Measurements from ENCODE around the gene PHETA1. TPM values are rescaled to one million over a fixed set of nuclear protein-coding genes. Genes with fewer than 3 reads are reported as not detected.
A peak's percentile ranks its signal among the peaks of the same experiment; 100 is the strongest.
"Not testable (repeated sequence)": the region's sequence is repeated elsewhere in the genome, so short reads cannot be mapped to it uniquely, and the experiment has no call there.

PHETA1 gene
- total RNA-seq, 3 donors from 2014 or later: 6.6 to 10.9 (median 10.2) TPM

- no peak for DNase-seq (ENCODE audit: low spot score in 2 of 2)
- peak overlapping the region in 1 of 2 donors; percentile 8 for H3K27ac ChIP-seq
Observed at GRCh38 chr12:111398530-111398929, 29.6 kb upstream of the PHETA1 start.

GRCh38 chr12:111396726-111397445 is 28.0 kb upstream of the PHETA1 start:
- H3K27ac ChIP-seq: peak overlapping the region; percentile 45
- no peaks in the 10 kb centered on the region for H3K36me3 ChIP-seq
- no peaks in the 10 kb centered on the region for H3K27me3 ChIP-seq
- no peaks in the 10 kb centered on the region for H3K9me3 ChIP-seq
- peak overlapping the region; percentile 15 to 62 (median 24) for H3K4me3 ChIP-seq
- intact Hi-C loops (cut with DNase I; ENCODE audit: low total_unique reads): loop anchor here (5.0 to 10.0 kb wide), 2 partner anchors 45 to 278 kb away; no protein-coding TSS in a partner anchor
- peaks cover 0 to 3% of the 10 kb centered on the region in 2 donors for H3K4me1 ChIP-seq
- DNase-seq (ENCODE audit: low spot score in 2 of 2): peak; percentile 64 to 84
- TF ChIP-seq POLR2AphosphoS5 (IDR thresholded peaks at IDR 0.05) (peak; percentile 63 to 77 (median 75)), CTCF (IDR thresholded peaks at IDR 0.05) (peak; percentile 90 to 99 (median 99)), POLR2A (IDR thresholded peaks at IDR 0.05) (no peak)

More at GRCh38 chr12:111398530-111398929, 29.6 kb upstream of the PHETA1 start:
- no peak for TF ChIP-seq POLR2AphosphoS5 (IDR thresholded peaks at IDR 0.05)
- no peaks in the 10 kb centered on the region for H3K9me3 ChIP-seq
- intact Hi-C loops (cut with DNase I; ENCODE audit: low total_unique reads): loop anchor here (5.0 to 10.0 kb wide), 2 partner anchors 44 to 276 kb away; no protein-coding TSS in a partner anchor
- no peak overlapping the region for H3K4me3 ChIP-seq
- H3K27me3 ChIP-seq: no peaks in the 10 kb centered on the region
- no peaks in the 10 kb centered on the region for H3K36me3 ChIP-seq
- peaks cover 0 to 3% of the 10 kb centered on the region in 2 donors for H3K4me1 ChIP-seq

- intact Hi-C loops (cut with DNase I; ENCODE audit: low total_unique reads): loop anchor here (5.0 to 10.0 kb wide), 2 partner anchors 46 to 279 kb away; no protein-coding TSS in a partner anchor
- not testable (repeated sequence) for DNase-seq (ENCODE audit: low spot score in 2 of 2); H3K27me3 ChIP-seq; H3K4me1 ChIP-seq; H3K9me3 ChIP-seq; H3K27ac ChIP-seq; H3K36me3 ChIP-seq; H3K4me3 ChIP-seq
Observed at GRCh38 chr12:111396271-111396670, 27.4 kb upstream of the PHETA1 start.

GRCh38 chr12:111395336-111396187 is 26.7 kb upstream of the PHETA1 start:
- H3K9me3 ChIP-seq: no peaks in the 10 kb centered on the region
- intact Hi-C loops (cut with DNase I; ENCODE audit: low total_unique reads): loop anchor here (5.0 to 10.0 kb wide), 2 partner anchors 47 to 279 kb away; no protein-coding TSS in a partner anchor
- TF ChIP-seq POLR2A (IDR thresholded peaks at IDR 0.05): no peak
- no peak for TF ChIP-seq CTCF (IDR thresholded peaks at IDR 0.05)
- TF ChIP-seq POLR2AphosphoS5 (IDR thresholded peaks at IDR 0.05): no peak
- H3K27me3 ChIP-seq: no peaks in the 10 kb centered on the region
- no peak overlapping the region for H3K4me3 ChIP-seq
- H3K4me1 ChIP-seq: peaks cover 0 to 3% of the 10 kb centered on the region in 2 donors
- DNase-seq (ENCODE audit: low spot score in 2 of 2): no peak
- H3K27ac ChIP-seq: no peak overlapping the region
- H3K36me3 ChIP-seq: no peaks in the 10 kb centered on the region

GRCh38 chr12:111394480-111394879 is 25.6 kb upstream of the PHETA1 start:
- peaks cover 0 to 3% of the 10 kb centered on the region in 2 donors for H3K4me1 ChIP-seq
- DNase-seq (ENCODE audit: low spot score in 2 of 2): no peak
- H3K9me3 ChIP-seq: no peaks in the 10 kb centered on the region
- no peak overlapping the region for H3K4me3 ChIP-seq
- no peaks in the 10 kb centered on the region for H3K27me3 ChIP-seq
- no peak overlapping the region for H3K27ac ChIP-seq
- TF ChIP-seq CTCF (IDR thresholded peaks at IDR 0.05) (no peak), POLR2AphosphoS5 (IDR thresholded peaks at IDR 0.05) (no peak), POLR2A (IDR thresholded peaks at IDR 0.05) (no peak)
- intact Hi-C loops (cut with DNase I; ENCODE audit: low total_unique reads): loop anchor here (10.0 kb wide), 1 partner anchor 280 kb away; no protein-coding TSS in a partner anchor
- no peaks in the 10 kb centered on the region for H3K36me3 ChIP-seq
